HCT116 (cell line): Measurements from ENCODE around the gene SLC25A17. TPM values are rescaled to one million over a fixed set of nuclear protein-coding genes. Genes with fewer than 3 reads are reported as not detected.

Source experiments
- ATAC-seq: fragments of 200-7000 bp; cut with Tn5 transposase; 2 replicates; pipeline ENCODE4 v1.9.1; 2020; ENCODE audit warnings: mild to moderate bottlenecking, moderate library complexity
- BruUV-seq: library from RNA; stranded (reverse); fragments of 400-500 nt; replicated peaks from 2 replicates; lab custom pipeline; 2021; lab: Mats Ljungman, UMichigan
- CTCF ChIA-PET: fragments of 300-600 bp; sonication (Branson Sonifier 250); formaldehyde crosslinking; loops from one replicate; lab custom pipeline; 2021; ENCODE audit warnings: antibody characterized with exemption; lab: Charles Lee
- POLR2A ChIA-PET: fragments of 300-600, 350-600 bp; sonication (Branson Sonifier 250); formaldehyde crosslinking; loops from one replicate; lab custom pipeline; 2021; ENCODE audit warnings: antibody characterized with exemption; lab: Charles Lee
- RAD21 ChIA-PET, 2 experiments: fragments of 300-600 bp; sonication (Branson Sonifier 250); formaldehyde crosslinking; loops; one replicate each; lab custom pipeline; 2023; ENCODE audit warnings: low total read pairs in 2 of 2; ENCODE audit not compliant: uncharacterized antibody in 2 of 2, unreplicated experiment in 2 of 2, low non-redundant PET in 1 of 2; lab: Charles Lee
- DNase-seq: peaks from one replicate; pipeline ENCODE4 v3.0.0-alpha.2; 2010; ENCODE audit warnings: low read depth, low spot score
- H2AFZ ChIP-seq: fragments of 200-600 bp; shearing (Covaris generic), sonication (generic); 2 replicates; pipeline ENCODE4 v1.6.1; 2017; ENCODE audit warnings: low read depth, mixed run types, mixed read lengths, antibody characterized with exemption, low read length; ENCODE audit not compliant: poor library complexity, severe bottlenecking
- H3K27ac ChIP-seq: 2 replicates; pipeline ENCODE4 v1.5.1; 2012; ENCODE audit warnings: low read depth, low read length
- H3K27me3 ChIP-seq: fragments of 200-600 bp; sonication (generic); 2 replicates; pipeline ENCODE4 v1.6.1; 2016; ENCODE audit warnings: mixed run types, low read length, mixed read lengths; ENCODE audit not compliant: insufficient read depth
- H3K36me3 ChIP-seq, 2 experiments: fragments of 200-500 bp in 1 of 2; fragments of 200-600 bp in 1 of 2; sonication (Bioruptor generic) in 1 of 2; sonication (generic) in 1 of 2; 2 replicates each; pipeline versions ENCODE4 v1.5.1 to v1.6.1; 2014 to 2016; ENCODE audit warnings: low read length in 2 of 2, inconsistent platforms in 1 of 2, mixed read lengths in 1 of 2, mixed run types in 1 of 2; ENCODE audit not compliant: insufficient read depth in 2 of 2, control insufficient read depth in 1 of 2
- H3K4me1 ChIP-seq, 2 experiments: fragments of 200-600 bp in 1 of 2; sonication (generic) in 1 of 2; 2 replicates each; pipeline versions ENCODE4 v1.5.1 to v1.6.1; 2012 to 2017; ENCODE audit warnings: low read length in 2 of 2, inconsistent platforms in 1 of 2, mild to moderate bottlenecking in 1 of 2, mixed read lengths in 1 of 2, mixed run types in 1 of 2, moderate library complexity in 1 of 2; ENCODE audit not compliant: insufficient read depth in 2 of 2, control insufficient read depth in 1 of 2
- H3K4me2 ChIP-seq: fragments of 200-600 bp; sonication (generic); 2 replicates; pipeline ENCODE4 v1.6.1; 2017; ENCODE audit warnings: mixed run types, low read length, mixed read lengths
- H3K4me3 ChIP-seq, 2 experiments: fragments of 200-600 bp in 1 of 2; sonication (generic) in 1 of 2; replicated peaks in 1 of 2; 2 replicates each; pipeline ENCODE4 v1.5.1; 2011 to 2016; ENCODE audit warnings: low read length in 2 of 2, control low read depth in 1 of 2, low read depth in 1 of 2, mild to moderate bottlenecking in 1 of 2, mixed read lengths in 1 of 2, mixed run types in 1 of 2
- H3K79me2 ChIP-seq: fragments of 200-600 bp; sonication (generic); 2 replicates; pipeline ENCODE4 v1.6.1; 2017; ENCODE audit warnings: mild to moderate bottlenecking, mixed run types, low read length, moderate library complexity, mixed read lengths; ENCODE audit not compliant: insufficient read depth
- H3K9ac ChIP-seq: fragments of 200-600 bp; sonication (generic); 2 replicates; pipeline ENCODE4 v1.6.1; 2016; ENCODE audit warnings: low read length, mixed read lengths
- H3K9me2 ChIP-seq: fragments of 200-600 bp; sonication (generic), shearing (Covaris generic); 2 replicates; pipeline ENCODE4 v1.6.1; 2017; ENCODE audit warnings: mixed run types, mild to moderate bottlenecking, moderate library complexity; ENCODE audit not compliant: insufficient read depth
- H3K9me3 ChIP-seq, 2 experiments: fragments of 200-500 bp in 1 of 2; fragments of 200-600 bp in 1 of 2; sonication (Bioruptor generic) in 1 of 2; sonication (generic) in 1 of 2; 2 replicates each; pipeline ENCODE4 v1.6.1; 2014 to 2017; ENCODE audit warnings: low read length in 2 of 2, mixed read lengths in 2 of 2, inconsistent platforms in 1 of 2, low read depth in 1 of 2, mild to moderate bottlenecking in 1 of 2, mixed run types in 1 of 2, moderate library complexity in 1 of 2; ENCODE audit not compliant: control insufficient read depth in 1 of 2, insufficient read depth in 1 of 2
- H4K20me1 ChIP-seq: fragments of 200-600 bp; sonication (generic), shearing (Covaris generic); 2 replicates; pipeline ENCODE4 v1.6.1; 2017; ENCODE audit warnings: mixed run types, mild to moderate bottlenecking, moderate library complexity; ENCODE audit not compliant: insufficient read depth
- CBX3 ChIP-seq: IDR thresholded peaks from 2 replicates; pipeline ENCODE4 v1.6.1; 2012; ENCODE audit warnings: low read depth
- CEBPB ChIP-seq: IDR thresholded peaks from 2 replicates; pipeline ENCODE4 v1.6.1; 2012; ENCODE audit warnings: low read depth
- EGR1 ChIP-seq: IDR thresholded peaks from 2 replicates; pipeline ENCODE4 v1.6.1; 2012; ENCODE audit warnings: low read depth
- ELF1 ChIP-seq: IDR thresholded peaks from 2 replicates; pipeline ENCODE4 v1.6.1; 2012; ENCODE audit warnings: low read depth, borderline replicate concordance
- EZH2phosphoT487 ChIP-seq: fragments of 200-600 bp; IDR thresholded peaks from 2 replicates; pipeline ENCODE4 v1.6.1; 2018; ENCODE audit warnings: antibody characterized with exemption, borderline replicate concordance
- FOSL1 ChIP-seq: IDR thresholded peaks from 2 replicates; pipeline ENCODE4 v1.6.1; 2012; ENCODE audit warnings: low read depth
- JUND ChIP-seq: IDR thresholded peaks from 2 replicates; pipeline ENCODE4 v1.6.1; 2012
- POLR2A ChIP-seq: IDR thresholded peaks from 2 replicates; pipeline ENCODE4 v1.7.0; 2011; ENCODE audit warnings: borderline replicate concordance; ENCODE audit not compliant: insufficient read depth, insufficient read length; ENCODE audit errors: extremely low read depth
- POLR2AphosphoS5 ChIP-seq: IDR thresholded peaks from 2 replicates; pipeline ENCODE4 v1.6.1; 2011; ENCODE audit warnings: mild to moderate bottlenecking, low read depth, low read length, moderate library complexity
- RAD21 ChIP-seq: IDR thresholded peaks from 2 replicates; pipeline ENCODE4 v1.6.1; 2012; ENCODE audit warnings: low read depth, mild to moderate bottlenecking
- SIN3A ChIP-seq: IDR thresholded peaks from 2 replicates; pipeline ENCODE4 v1.6.1; 2012; ENCODE audit warnings: low read depth
- SP1 ChIP-seq: IDR thresholded peaks from 2 replicates; pipeline ENCODE4 v1.6.1; 2012; ENCODE audit warnings: low read depth
- TCF7L2 ChIP-seq: IDR thresholded peaks from 2 replicates; pipeline ENCODE4 v1.7.0; 2011; ENCODE audit warnings: borderline replicate concordance, inconsistent platforms; ENCODE audit not compliant: insufficient read depth, insufficient read length; ENCODE audit errors: extremely low read depth
- YY1 ChIP-seq: IDR thresholded peaks from 2 replicates; pipeline ENCODE4 v1.6.1; 2011; ENCODE audit warnings: low read length, low read depth, moderate library complexity, mild to moderate bottlenecking; ENCODE audit not compliant: insufficient replicate concordance; ENCODE audit errors: extremely low read depth
- ZBTB33 ChIP-seq: IDR thresholded peaks from 2 replicates; pipeline ENCODE4 v1.6.1; 2011; ENCODE audit warnings: mild to moderate bottlenecking, low read length, moderate library complexity; ENCODE audit not compliant: insufficient replicate concordance; ENCODE audit errors: extremely low read depth
- ZFX ChIP-seq: fragments of 450-650 bp; IDR thresholded peaks from 2 replicates; pipeline ENCODE4 v1.6.1; 2017
- ZNF274 ChIP-seq: fragments of 200-500 bp; sonication (Bioruptor generic); IDR thresholded peaks from 2 replicates; pipeline ENCODE4 v1.6.1; 2014; ENCODE audit warnings: mild to moderate bottlenecking, low read depth, low read length, inconsistent platforms
- intact Hi-C: fragments of 100-400 bp; cut with micrococcal nuclease; formaldehyde crosslinking; loops from 2 replicates; pipeline ENCODE4 v1.10.0; 2022
- total RNA-seq: library from RNA; stranded (reverse); gene quantifications from one replicate; pipeline ENCODE4 v1.2.1, GENCODE V29; 2021; ENCODE audit not compliant: unreplicated experiment

Gene SLC25A17
- total RNA-seq, 1 experiment from 2014 or later: 16.6 TPM

DNA sequence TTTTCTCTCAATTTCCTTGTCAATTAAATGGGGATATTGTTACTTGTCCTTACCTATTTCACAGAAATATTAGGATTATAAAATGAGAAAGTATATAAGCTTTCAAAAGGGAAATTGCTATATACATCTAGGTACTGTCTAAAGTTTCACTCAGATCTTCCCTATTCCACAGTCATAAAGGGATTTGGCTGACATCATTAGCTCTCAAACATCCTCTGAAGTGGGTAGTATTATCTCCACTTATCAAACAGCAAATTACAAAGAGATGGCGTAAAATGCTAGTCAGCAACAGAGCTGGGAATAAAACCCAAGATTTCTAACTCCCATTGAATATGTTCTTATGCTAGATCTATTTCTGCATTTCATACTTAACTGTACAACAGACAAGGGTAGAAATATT, 50.9 kb downstream of the SLC25A17 start:
- intact Hi-C loops: loop anchor here (10.0 kb wide), 1 partner anchor 333 kb away; no protein-coding TSS in a partner anchor
- DNase-seq: no peak
- no peak for ATAC-seq
- Histone ChIP-seq H3K4me1 (no peaks in the 10 kb centered on the region), H3K9me2 (no peaks in the 10 kb centered on the region), H3K9me3 (no peaks in the 10 kb centered on the region), H3K4me3 (no peak overlapping the region), H3K27ac (no peak overlapping the region), H4K20me1 (no peaks in the 10 kb centered on the region), H3K4me2 (no peak overlapping the region), H2AFZ (no peak overlapping the region), H3K36me3 (peaks cover 8 to 21% of the 10 kb centered on the region in 2 experiments), H3K79me2 (no peaks in the 10 kb centered on the region), H3K27me3 (no peaks in the 10 kb centered on the region), H3K9ac (no peak overlapping the region)
- ChIA-PET RAD21 (no interaction called here), POLR2A (no interaction called here), CTCF (interaction anchor here (1.8 kb wide), 1 partner anchor 8 kb away, joined by 9 read pairs; no protein-coding TSS in a partner anchor)
- TF ChIP-seq EGR1 (no peak), POLR2A (no peak), ELF1 (no peak), SP1 (no peak), SIN3A (no peak), RAD21 (no peak), FOSL1 (no peak), JUND (no peak), EZH2phosphoT487 (no peak), YY1 (no peak), ZBTB33 (no peak), TCF7L2 (no peak), CBX3 (no peak), POLR2AphosphoS5 (no peak), CEBPB (no peak), ZNF274 (no peak), ZFX (no peak)
- BruUV-seq: no TSS peak
